ENCODE data around the gene C6orf58. TPM values are rescaled to one million over a fixed set of nuclear protein-coding genes. Genes with fewer than 3 reads are reported as not detected.

C6orf58 gene
- total RNA-seq, 1 donor, result not detected

DNA sequence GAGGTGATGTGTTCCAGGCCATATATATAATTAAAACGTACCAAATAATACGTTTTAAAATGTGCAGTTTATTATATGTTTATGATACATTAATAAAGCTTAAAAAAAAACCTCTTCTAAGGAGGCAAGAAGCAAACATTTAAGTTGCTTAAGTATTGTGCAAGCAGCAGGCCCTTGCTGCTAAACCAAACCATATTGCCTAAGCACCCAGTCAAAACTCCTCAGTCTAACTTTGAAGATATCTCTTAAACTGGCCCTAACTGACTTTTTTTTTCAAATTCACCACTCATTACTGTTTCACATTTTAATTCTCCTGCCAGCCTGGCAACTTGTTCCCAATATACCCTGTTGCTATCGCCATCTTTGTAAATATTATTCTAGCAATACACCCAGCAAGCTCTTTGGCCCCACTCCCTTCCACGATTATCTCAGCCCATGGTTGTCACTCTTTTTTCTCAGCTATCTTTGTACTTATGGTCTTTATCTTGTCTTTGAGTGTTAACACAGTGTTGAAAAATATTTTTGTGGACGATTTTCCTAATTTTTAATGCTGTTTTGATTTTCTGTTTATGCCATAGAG is 60.9 kb downstream of the C6orf58 start:
- H3K4me3 ChIP-seq (ENCODE audit: low read depth, low read length), result no peak overlapping the region
- peak; percentile 46 for DNase-seq (ENCODE audit: low read depth)
- TF ChIP-seq, protein P1, sequence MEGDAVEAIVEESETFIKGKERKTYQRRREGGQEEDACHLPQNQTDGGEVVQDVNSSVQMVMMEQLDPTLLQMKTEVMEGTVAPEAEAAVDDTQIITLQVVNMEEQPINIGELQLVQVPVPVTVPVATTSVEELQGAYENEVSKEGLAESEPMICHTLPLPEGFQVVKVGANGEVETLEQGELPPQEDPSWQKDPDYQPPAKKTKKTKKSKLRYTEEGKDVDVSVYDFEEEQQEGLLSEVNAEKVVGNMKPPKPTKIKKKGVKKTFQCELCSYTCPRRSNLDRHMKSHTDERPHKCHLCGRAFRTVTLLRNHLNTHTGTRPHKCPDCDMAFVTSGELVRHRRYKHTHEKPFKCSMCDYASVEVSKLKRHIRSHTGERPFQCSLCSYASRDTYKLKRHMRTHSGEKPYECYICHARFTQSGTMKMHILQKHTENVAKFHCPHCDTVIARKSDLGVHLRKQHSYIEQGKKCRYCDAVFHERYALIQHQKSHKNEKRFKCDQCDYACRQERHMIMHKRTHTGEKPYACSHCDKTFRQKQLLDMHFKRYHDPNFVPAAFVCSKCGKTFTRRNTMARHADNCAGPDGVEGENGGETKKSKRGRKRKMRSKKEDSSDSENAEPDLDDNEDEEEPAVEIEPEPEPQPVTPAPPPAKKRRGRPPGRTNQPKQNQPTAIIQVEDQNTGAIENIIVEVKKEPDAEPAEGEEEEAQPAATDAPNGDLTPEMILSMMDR (IDR thresholded peaks at IDR 0.05; ENCODE audit: insufficient read depth, low read depth, low read length), result no peak

Other genes with a start within 250 kb of the C6orf58 start
- 60.9 and 77.3 TPM in 2 replicates for gene ECHDC1, start 233.6 kb upstream of the C6orf58 start, total RNA-seq
- gene KIAA0408, start 117.8 kb upstream of the C6orf58 start, total RNA-seq, result 0.64 and 1.3 TPM in 2 replicates